GM12892 (cell line): ENCODE measurements around the gene NUDT2.

Source experiments
- DNase-seq: peaks from one replicate; pipeline ENCODE4 v3.0.0; 2011; ENCODE audit not compliant: insufficient read length
- FAIRE-seq: peaks from 2 replicates; lab custom pipeline; 2011; peaks lifted over from hg19 to GRCh38; lab: Jason Lieb, UNC
- POLR2A ChIP-seq: IDR thresholded peaks from 2 replicates; pipeline ENCODE4 v1.6.1; 2011; ENCODE audit warnings: low read depth, low read length, control low read depth
- POLR2AphosphoS5 ChIP-seq: IDR thresholded peaks from 2 replicates; pipeline ENCODE4 v1.6.1; 2011; ENCODE audit warnings: low read depth, low read length, control low read depth
- TAF1 ChIP-seq: IDR thresholded peaks from 2 replicates; pipeline ENCODE4 v1.6.1; 2011; ENCODE audit warnings: low read depth, mild to moderate bottlenecking, control low read depth, low read length, borderline replicate concordance

The NUDT2 gene

GRCh38 chr9:34383904-34384303 is 54.5 kb downstream of the NUDT2 start:
- FAIRE-seq (no peak), DNase-seq (no peak)
- TF ChIP-seq TAF1 (no peak), POLR2AphosphoS5 (no peak), POLR2A (no peak)

GRCh38 chr9:34384368-34385165 is 55.2 kb downstream of the NUDT2 start:
- no peak for DNase-seq
- no peak for FAIRE-seq
- no peak for TF ChIP-seq POLR2AphosphoS5

GRCh38 chr9:34385561-34386230 is 56.3 kb downstream of the NUDT2 start:
- DNase-seq (no peak), FAIRE-seq (no peak)
- TF ChIP-seq POLR2A, result no peak
- TF ChIP-seq TAF1, result no peak
- TF ChIP-seq POLR2AphosphoS5, result no peak

GRCh38 chr9:34386656-34387055 is 57.3 kb downstream of the NUDT2 start:
- no peak for TF ChIP-seq POLR2AphosphoS5
- TF ChIP-seq TAF1, result no peak
- no peak for TF ChIP-seq POLR2A
- DNase-seq, result no peak
- FAIRE-seq, result no peak

- no peak for TF ChIP-seq POLR2A
- TF ChIP-seq TAF1, result no peak
- no peak for TF ChIP-seq POLR2AphosphoS5
- FAIRE-seq (no peak), DNase-seq (no peak)
Measured at GRCh38 chr9:34387239-34387638, 57.9 kb downstream of the NUDT2 start.

GRCh38 chr9:34392511-34392910 is 63.1 kb downstream of the NUDT2 start:
- no peak for FAIRE-seq
- TF ChIP-seq POLR2A, result no peak
- DNase-seq, result no peak
